GM23338 (cell line): ENCODE data around the gene ERC2. TPM values are rescaled to one million over a fixed set of nuclear protein-coding genes. Genes with fewer than 3 reads are reported as not detected.

Source experiments
- ATAC-seq: fragments of 200-7000 bp; cut with Tn5 transposase; 3 replicates; pipeline ENCODE4 v1.9.1; 2020
- DNase-seq: peaks from one replicate; pipeline ENCODE4 v3.0.0-alpha.2; 2015; ENCODE audit warnings: low spot score
- H2AFZ ChIP-seq: fragments of 200-600 bp; sonication (generic); 2 replicates; pipeline ENCODE4 v1.8.0; 2016; ENCODE audit warnings: antibody characterized with exemption, mild to moderate bottlenecking, moderate library complexity
- H3F3A ChIP-seq: fragments of 200-600 bp; sonication (generic); replicated peaks from 2 replicates; pipeline ENCODE4 v1.8.0; 2017; ENCODE audit warnings: antibody characterized with exemption, mixed run types, low read depth
- H3K27ac ChIP-seq: fragments of 200-600 bp; sonication (generic); 2 replicates; pipeline ENCODE4 v1.6.1; 2016; ENCODE audit warnings: low read depth
- H3K27me3 ChIP-seq: fragments of 200-600 bp; sonication (generic); 2 replicates; pipeline ENCODE4 v1.8.0; 2016; ENCODE audit warnings: mild to moderate bottlenecking, mixed run types, moderate library complexity; ENCODE audit not compliant: insufficient read depth
- H3K36me3 ChIP-seq: fragments of 200-600 bp; sonication (generic); 2 replicates; pipeline ENCODE4 v1.8.0; 2016; ENCODE audit warnings: mild to moderate bottlenecking; ENCODE audit not compliant: insufficient read depth
- H3K4me1 ChIP-seq: fragments of 200-600 bp; sonication (generic); 2 replicates; pipeline ENCODE4 v1.8.0; 2016; ENCODE audit warnings: mild to moderate bottlenecking, moderate library complexity; ENCODE audit not compliant: insufficient read depth
- H3K4me2 ChIP-seq: fragments of 200-600 bp; sonication (generic); 2 replicates; pipeline ENCODE4 v1.7.1; 2017; ENCODE audit warnings: mixed run types
- H3K4me3 ChIP-seq: fragments of 200-600 bp; sonication (generic); 2 replicates; pipeline ENCODE4 v1.6.1; 2016; ENCODE audit warnings: mixed run types
- H3K79me2 ChIP-seq: fragments of 200-600 bp; sonication (generic); replicated peaks from 2 replicates; pipeline ENCODE4 v1.8.0; 2017; ENCODE audit warnings: mild to moderate bottlenecking; ENCODE audit not compliant: insufficient read depth
- H3K9me2 ChIP-seq: fragments of 200-600 bp; sonication (generic); 2 replicates; pipeline ENCODE4 v1.8.0; 2017; ENCODE audit not compliant: insufficient read depth
- H4K20me1 ChIP-seq: fragments of 200-600 bp; sonication (generic); replicated peaks from 2 replicates; pipeline ENCODE4 v1.8.0; 2017; ENCODE audit warnings: mild to moderate bottlenecking; ENCODE audit not compliant: insufficient read depth
- H3K27ac Mint-ChIP-seq: 2 replicates; pipeline ENCODE4 v1.8.0; 2020; ENCODE audit warnings: inconsistent platforms, mild to moderate bottlenecking, moderate library complexity, mixed read lengths
- H3K27me3 Mint-ChIP-seq: 3 replicates; pipeline ENCODE4 v1.8.0; 2022; ENCODE audit warnings: low read depth, mild to moderate bottlenecking, moderate library complexity, mixed read lengths, inconsistent platforms; ENCODE audit not compliant: insufficient read depth, poor library complexity
- H3K36me3 Mint-ChIP-seq: 3 replicates; pipeline ENCODE4 v1.8.0; 2021; ENCODE audit warnings: low read depth, mild to moderate bottlenecking, inconsistent platforms, moderate library complexity, mixed read lengths
- H3K4me1 Mint-ChIP-seq: 3 replicates; pipeline ENCODE4 v1.8.0; 2020; ENCODE audit warnings: mild to moderate bottlenecking, inconsistent platforms, mixed read lengths
- H3K4me3 Mint-ChIP-seq: 3 replicates; pipeline ENCODE4 v1.8.0; 2021; ENCODE audit warnings: moderate library complexity, mild to moderate bottlenecking, inconsistent platforms, mixed read lengths
- H3K9me3 Mint-ChIP-seq: 3 replicates; pipeline ENCODE4 v1.8.0; 2020; ENCODE audit warnings: moderate library complexity, mild to moderate bottlenecking, inconsistent platforms, mixed read lengths
- CREB1 ChIP-seq: fragments of 250-450 bp; sonication (Bioruptor Pico); IDR thresholded peaks from 2 replicates; pipeline ENCODE4 v1.5.0; 2020; ENCODE audit warnings: low read depth, mild to moderate bottlenecking, moderate library complexity
- ETS1 ChIP-seq: IDR thresholded peaks from 2 replicates; pipeline ENCODE4 v1.6.1; 2016; ENCODE audit warnings: antibody characterized with exemption
- EZH2phosphoT487 ChIP-seq: fragments of 200-600 bp; sonication (generic); IDR thresholded peaks from one replicate; pipeline ENCODE4 v1.8.1; 2018; ENCODE audit warnings: antibody characterized with exemption; ENCODE audit not compliant: unreplicated experiment
- JUNB ChIP-seq: IDR thresholded peaks from one replicate; pipeline ENCODE4 v1.6.1; 2016; ENCODE audit warnings: antibody characterized with exemption; ENCODE audit not compliant: unreplicated experiment
- POLR2AphosphoS5 ChIP-seq: IDR thresholded peaks from 2 replicates; pipeline ENCODE4 v1.6.1; 2016; ENCODE audit warnings: antibody characterized with exemption, low read depth
- ZNF331 ChIP-seq: fragments of 250-450 bp; sonication (Bioruptor Pico); IDR thresholded peaks from 2 replicates; pipeline ENCODE4 v1.5.0; 2020; ENCODE audit warnings: low read depth, mild to moderate bottlenecking, moderate library complexity
- polyA plus RNA-seq: library from polyadenylated mRNA; unstranded; fragments of >200 nt; fragmentation: Nextera tagmentation; extraction: Ambion mirVana; gene quantifications from 2 replicates; pipeline ENCODE4 v1.2.1, GENCODE V29; 2016
- total RNA-seq: library from RNA; depleted of rRNA; stranded (reverse); fragments of >200 nt; shearing (Covaris generic); gene quantifications from 2 replicates; pipeline ENCODE4 v1.2.3, GENCODE V29; 2014
- TF ChIP-seq, protein P1 (sequence below): IDR thresholded peaks from one replicate; pipeline ENCODE4 v1.6.1; 2018; ENCODE audit warnings: antibody characterized with exemption; ENCODE audit not compliant: unreplicated experiment
- TF ChIP-seq, protein P2 (sequence below), 2 experiments: fragments of 200-600 bp in 1 of 2; sonication (generic) in 1 of 2; conservative IDR thresholded peaks; 2 replicates each; pipeline versions ENCODE4 v1.5.1 to v1.6.1; 2016 to 2017; ENCODE audit warnings: antibody characterized with exemption in 2 of 2, low read depth in 2 of 2, mild to moderate bottlenecking in 2 of 2, moderate library complexity in 1 of 2

Gene ERC2
- total and polyA plus RNA-seq, 2 experiments from 2014 or later, result 11.8 to 13.7 TPM

DNA sequence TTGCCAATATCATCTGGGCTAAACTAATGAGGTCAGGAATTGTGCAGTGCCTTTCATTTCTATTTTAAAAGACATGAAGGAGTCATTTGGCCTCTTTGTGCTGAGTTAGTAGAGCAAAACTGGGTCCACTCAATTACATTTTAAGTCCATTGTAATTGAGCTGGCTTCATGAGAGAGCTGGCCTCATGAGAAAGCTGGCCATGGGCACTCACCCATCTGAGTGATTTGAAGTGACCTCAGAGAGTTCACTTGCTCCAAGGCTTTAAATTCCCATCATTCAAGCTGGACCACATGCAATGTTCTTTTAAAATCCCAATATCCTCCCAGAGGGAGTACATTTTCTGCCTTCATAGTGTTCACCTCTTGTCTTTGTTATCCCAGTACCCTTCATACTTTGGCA lies 645.3 kb downstream of the ERC2 start (continued):
- TF ChIP-seq, protein P1, sequence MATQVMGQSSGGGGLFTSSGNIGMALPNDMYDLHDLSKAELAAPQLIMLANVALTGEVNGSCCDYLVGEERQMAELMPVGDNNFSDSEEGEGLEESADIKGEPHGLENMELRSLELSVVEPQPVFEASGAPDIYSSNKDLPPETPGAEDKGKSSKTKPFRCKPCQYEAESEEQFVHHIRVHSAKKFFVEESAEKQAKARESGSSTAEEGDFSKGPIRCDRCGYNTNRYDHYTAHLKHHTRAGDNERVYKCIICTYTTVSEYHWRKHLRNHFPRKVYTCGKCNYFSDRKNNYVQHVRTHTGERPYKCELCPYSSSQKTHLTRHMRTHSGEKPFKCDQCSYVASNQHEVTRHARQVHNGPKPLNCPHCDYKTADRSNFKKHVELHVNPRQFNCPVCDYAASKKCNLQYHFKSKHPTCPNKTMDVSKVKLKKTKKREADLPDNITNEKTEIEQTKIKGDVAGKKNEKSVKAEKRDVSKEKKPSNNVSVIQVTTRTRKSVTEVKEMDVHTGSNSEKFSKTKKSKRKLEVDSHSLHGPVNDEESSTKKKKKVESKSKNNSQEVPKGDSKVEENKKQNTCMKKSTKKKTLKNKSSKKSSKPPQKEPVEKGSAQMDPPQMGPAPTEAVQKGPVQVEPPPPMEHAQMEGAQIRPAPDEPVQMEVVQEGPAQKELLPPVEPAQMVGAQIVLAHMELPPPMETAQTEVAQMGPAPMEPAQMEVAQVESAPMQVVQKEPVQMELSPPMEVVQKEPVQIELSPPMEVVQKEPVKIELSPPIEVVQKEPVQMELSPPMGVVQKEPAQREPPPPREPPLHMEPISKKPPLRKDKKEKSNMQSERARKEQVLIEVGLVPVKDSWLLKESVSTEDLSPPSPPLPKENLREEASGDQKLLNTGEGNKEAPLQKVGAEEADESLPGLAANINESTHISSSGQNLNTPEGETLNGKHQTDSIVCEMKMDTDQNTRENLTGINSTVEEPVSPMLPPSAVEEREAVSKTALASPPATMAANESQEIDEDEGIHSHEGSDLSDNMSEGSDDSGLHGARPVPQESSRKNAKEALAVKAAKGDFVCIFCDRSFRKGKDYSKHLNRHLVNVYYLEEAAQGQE, result no peak
- no peak for TF ChIP-seq CREB1 (CRISPR knock-in tag)

DNA sequence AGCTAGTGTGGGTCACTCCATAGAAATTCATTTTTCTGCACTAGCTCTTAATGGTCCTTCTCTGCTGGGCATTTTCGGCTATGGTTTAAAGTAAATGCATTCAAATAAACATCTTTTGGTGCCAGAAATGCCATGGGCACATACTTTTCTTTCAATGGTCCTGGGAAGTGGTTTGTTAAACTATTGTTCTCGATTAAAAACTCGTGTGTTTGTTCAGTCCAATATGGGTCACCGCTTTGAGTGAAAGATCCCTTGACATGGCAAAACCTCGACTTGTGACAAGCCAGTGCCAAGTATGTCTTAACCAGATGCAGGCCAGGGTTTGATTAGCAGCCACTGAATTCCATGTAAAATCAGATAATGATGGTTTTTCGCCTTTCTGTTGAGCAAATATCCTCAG lies 649.3 kb downstream of the ERC2 start:
- Histone ChIP-seq H3K9me2 (peaks cover 4% of the 10 kb centered on the region; the same call in 1 of the 2 replicates), H3F3A (no peaks in the 10 kb centered on the region), H3K4me1 (no peaks in the 10 kb centered on the region), H3K36me3 (no peaks in the 10 kb centered on the region), H3K27me3 (no peaks in the 10 kb centered on the region), H2AFZ (no peak overlapping the region), H4K20me1 (no peaks in the 10 kb centered on the region; the same call in 1 of the 2 replicates), H3K79me2 (no peaks in the 10 kb centered on the region), H3K27ac (no peak overlapping the region), H3K4me3 (no peak overlapping the region), H3K4me2 (no peak overlapping the region)
- no peaks in the 10 kb centered on the region for H3K4me1 Mint-ChIP-seq
- H3K9me3 Mint-ChIP-seq, result no peaks in the 10 kb centered on the region
- TF ChIP-seq, protein P2, sequence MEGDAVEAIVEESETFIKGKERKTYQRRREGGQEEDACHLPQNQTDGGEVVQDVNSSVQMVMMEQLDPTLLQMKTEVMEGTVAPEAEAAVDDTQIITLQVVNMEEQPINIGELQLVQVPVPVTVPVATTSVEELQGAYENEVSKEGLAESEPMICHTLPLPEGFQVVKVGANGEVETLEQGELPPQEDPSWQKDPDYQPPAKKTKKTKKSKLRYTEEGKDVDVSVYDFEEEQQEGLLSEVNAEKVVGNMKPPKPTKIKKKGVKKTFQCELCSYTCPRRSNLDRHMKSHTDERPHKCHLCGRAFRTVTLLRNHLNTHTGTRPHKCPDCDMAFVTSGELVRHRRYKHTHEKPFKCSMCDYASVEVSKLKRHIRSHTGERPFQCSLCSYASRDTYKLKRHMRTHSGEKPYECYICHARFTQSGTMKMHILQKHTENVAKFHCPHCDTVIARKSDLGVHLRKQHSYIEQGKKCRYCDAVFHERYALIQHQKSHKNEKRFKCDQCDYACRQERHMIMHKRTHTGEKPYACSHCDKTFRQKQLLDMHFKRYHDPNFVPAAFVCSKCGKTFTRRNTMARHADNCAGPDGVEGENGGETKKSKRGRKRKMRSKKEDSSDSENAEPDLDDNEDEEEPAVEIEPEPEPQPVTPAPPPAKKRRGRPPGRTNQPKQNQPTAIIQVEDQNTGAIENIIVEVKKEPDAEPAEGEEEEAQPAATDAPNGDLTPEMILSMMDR (conservative IDR thresholded peaks at IDR 0.05; ENCODE audit: low read depth in 2 of 2), result no peak
- no peak for TF ChIP-seq EZH2phosphoT487
- no peak for TF ChIP-seq ETS1
- TF ChIP-seq JUNB, result no peak
- no peak for TF ChIP-seq ZNF331
- no peak for TF ChIP-seq CREB1 (CRISPR knock-in tag)
- TF ChIP-seq POLR2AphosphoS5, result no peak
- no peak overlapping the region for H3K4me3 Mint-ChIP-seq
- no peak for DNase-seq
- H3K27ac Mint-ChIP-seq, result no peak overlapping the region
- H3K27me3 Mint-ChIP-seq, result peaks cover 2% of the 10 kb centered on the region
- ATAC-seq, result no peak
- no peaks in the 10 kb centered on the region for H3K36me3 Mint-ChIP-seq
